Body of pancreas (tissue), 4 donors: ENCODE results near the gene PPP1R1A. TPM values are rescaled to one million over a fixed set of nuclear protein-coding genes. Genes with fewer than 3 reads are reported as not detected.

Experiments used
- ATAC-seq: fragments of 150-250 bp; one replicate; pipeline ENCODE4 v1.9.1; 2016
- DNase-seq, 4 donors: peaks; one replicate each; pipeline ENCODE4 v3.0.0-alpha.2; 2019
- H3K27ac ChIP-seq, 4 donors: fragments of 200-600 bp; sonication (generic); 1 replicate in 3 of 4; 2 replicates in 1 of 4; pipeline versions ENCODE4 v1.5.1 to v1.6.1; 2016 to 2019; ENCODE audit warnings: mild to moderate bottlenecking in 1 of 4, mixed read lengths in 1 of 4, moderate library complexity in 1 of 4
- H3K27me3 ChIP-seq, 2 donors: fragments of 200-600 bp; sonication (generic); one replicate each; pipeline ENCODE4 v1.6.0; 2016; ENCODE audit warnings: mild to moderate bottlenecking in 1 of 2
- H3K36me3 ChIP-seq, 2 donors: fragments of 200-600 bp; sonication (generic); replicated peaks in 1 of 2; 2 replicates each; pipeline ENCODE4 v1.5.1; 2016; ENCODE audit warnings: low read depth in 2 of 2; ENCODE audit not compliant: insufficient read depth in 1 of 2
- H3K4me1 ChIP-seq: fragments of 200-600 bp; sonication (generic); one replicate; pipeline ENCODE4 v1.6.0; 2016
- H3K4me3 ChIP-seq, 2 donors: fragments of 200-600 bp; sonication (generic); 1 replicate in 1 of 2; 2 replicates in 1 of 2; pipeline ENCODE4 v1.5.1; 2016 to 2019
- H3K9me3 ChIP-seq, 3 donors: fragments of 200-600 bp; sonication (generic); 1 replicate in 2 of 3; 2 replicates in 1 of 3; pipeline ENCODE4 v1.5.1; 2016
- POLR2A ChIP-seq, 3 donors: fragments of 450-650 bp; IDR thresholded peaks; one replicate each; pipeline ENCODE4 v1.6.1; 2016; ENCODE audit warnings: antibody characterized with exemption in 3 of 3, mild to moderate bottlenecking in 2 of 3
- WGBS, 2 donors: methylation state at CpG; one replicate each; pipeline ENCODE4 v1.1.5; 2017; 5-methylcytosine and 5-hydroxymethylcytosine counted together
- intact Hi-C: fragments of 100-400 bp; cut with DNase I; formaldehyde crosslinking; loops from one replicate; pipeline ENCODE4 v1.15.1; 2023
- total RNA-seq, 2 donors: library from RNA; depleted of rRNA; stranded (reverse); fragments of >200 nt; gene quantifications; one replicate each; pipeline ENCODE4 v1.1.0, GENCODE V29; 2016
- TF ChIP-seq, protein P1 (sequence below), 7 experiments: fragments of 450-650 bp in 4 of 7; fragments of 200-600 bp in 3 of 7; sonication (generic) in 3 of 7; IDR thresholded peaks; one replicate each; pipeline ENCODE4 v1.5.1; 2016 to 2019; ENCODE audit warnings: antibody characterized with exemption in 7 of 7

The PPP1R1A gene
- total RNA-seq, 2 donors from 2014 or later: 3.6 to 51.4 TPM

DNA sequence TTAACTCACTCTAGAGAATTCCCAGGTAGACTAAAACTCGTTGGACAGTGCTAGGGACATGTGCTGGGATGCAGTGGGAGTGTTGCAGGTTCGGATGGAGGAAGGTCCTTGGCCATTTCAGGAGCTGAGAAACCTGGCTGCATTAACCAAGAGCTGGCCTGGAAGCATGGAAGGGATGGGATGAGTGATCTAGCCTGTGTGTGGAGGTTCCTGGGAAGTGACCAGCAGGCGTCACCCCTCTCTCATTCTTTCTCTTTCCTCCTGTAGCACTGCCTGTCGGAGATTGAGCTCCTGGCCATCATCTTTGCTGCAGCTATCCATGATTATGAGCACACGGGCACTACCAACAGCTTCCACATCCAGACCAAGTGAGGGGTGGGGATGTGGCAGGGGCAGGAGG lies 15.6 kb downstream of the PPP1R1A start:
- TF ChIP-seq POLR2A (IDR thresholded peaks at IDR 0.05): no peak
- TF ChIP-seq, protein P1, sequence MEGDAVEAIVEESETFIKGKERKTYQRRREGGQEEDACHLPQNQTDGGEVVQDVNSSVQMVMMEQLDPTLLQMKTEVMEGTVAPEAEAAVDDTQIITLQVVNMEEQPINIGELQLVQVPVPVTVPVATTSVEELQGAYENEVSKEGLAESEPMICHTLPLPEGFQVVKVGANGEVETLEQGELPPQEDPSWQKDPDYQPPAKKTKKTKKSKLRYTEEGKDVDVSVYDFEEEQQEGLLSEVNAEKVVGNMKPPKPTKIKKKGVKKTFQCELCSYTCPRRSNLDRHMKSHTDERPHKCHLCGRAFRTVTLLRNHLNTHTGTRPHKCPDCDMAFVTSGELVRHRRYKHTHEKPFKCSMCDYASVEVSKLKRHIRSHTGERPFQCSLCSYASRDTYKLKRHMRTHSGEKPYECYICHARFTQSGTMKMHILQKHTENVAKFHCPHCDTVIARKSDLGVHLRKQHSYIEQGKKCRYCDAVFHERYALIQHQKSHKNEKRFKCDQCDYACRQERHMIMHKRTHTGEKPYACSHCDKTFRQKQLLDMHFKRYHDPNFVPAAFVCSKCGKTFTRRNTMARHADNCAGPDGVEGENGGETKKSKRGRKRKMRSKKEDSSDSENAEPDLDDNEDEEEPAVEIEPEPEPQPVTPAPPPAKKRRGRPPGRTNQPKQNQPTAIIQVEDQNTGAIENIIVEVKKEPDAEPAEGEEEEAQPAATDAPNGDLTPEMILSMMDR (IDR thresholded peaks at IDR 0.05): no peak
- H3K27me3 ChIP-seq: no peaks in the 10 kb centered on the region
- WGBS, 2 donors: 43 to 54% methylated on average over 5 of the region's 5 CpGs
- intact Hi-C loops: no loop called here
- no peaks in the 10 kb centered on the region for H3K36me3 ChIP-seq
- DNase-seq (no peak), ATAC-seq (no peak)
- H3K4me1 ChIP-seq: no peaks in the 10 kb centered on the region
- H3K27ac ChIP-seq: no peak overlapping the region
- no peaks in the 10 kb centered on the region for H3K9me3 ChIP-seq
- no peak overlapping the region for H3K4me3 ChIP-seq

DNA sequence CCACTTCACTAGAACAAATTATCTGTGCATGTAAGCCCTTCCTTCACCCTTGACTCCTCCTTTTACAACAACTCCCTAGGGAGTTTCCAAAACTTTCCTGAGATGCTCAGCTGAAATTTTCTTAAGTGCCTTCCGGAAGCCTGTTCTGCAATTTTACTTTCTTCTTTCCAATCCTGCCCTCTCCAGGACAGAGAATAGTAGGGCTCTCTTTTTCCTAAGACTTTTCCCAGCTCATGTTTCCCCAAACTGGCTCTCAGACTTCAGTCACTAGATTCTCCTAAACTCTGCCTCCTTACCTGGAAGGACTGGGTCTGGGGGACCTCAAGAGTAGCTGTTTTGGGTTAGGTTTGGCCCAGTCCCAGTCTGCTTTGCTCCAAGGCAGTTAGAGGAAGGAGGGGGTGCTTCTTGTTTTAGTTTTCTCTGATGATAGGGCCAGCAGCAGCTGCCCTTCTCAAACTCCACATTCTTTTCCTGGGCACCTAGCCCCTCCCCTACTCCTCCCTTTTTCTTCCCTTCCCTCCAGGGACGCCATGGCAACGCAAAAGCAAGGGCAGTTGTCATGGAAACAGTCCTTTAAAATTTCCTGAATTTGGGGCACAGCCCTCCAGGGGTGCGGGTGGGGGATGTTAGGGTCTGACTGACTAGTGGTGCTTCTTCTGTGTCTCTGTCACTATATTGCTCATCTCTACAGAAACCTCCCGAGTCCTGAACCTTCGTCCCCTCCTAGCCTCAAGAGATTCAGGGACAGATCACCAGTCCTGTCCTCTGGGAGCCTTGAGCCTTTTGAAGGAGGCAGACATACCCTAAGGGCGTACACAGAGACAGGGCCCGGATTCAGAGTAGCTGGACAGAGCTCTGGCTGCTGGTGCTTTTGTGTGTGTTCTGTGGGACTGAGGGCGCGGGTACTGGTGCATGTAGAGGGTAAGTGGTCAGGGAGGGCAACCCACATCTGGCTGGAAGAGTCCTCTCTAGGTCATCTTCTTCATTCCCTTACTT lies 17.0 kb downstream of the PPP1R1A start:
- WGBS, 2 donors: 60 to 70% methylated on average over 10 of the region's 10 CpGs
- no peak for ATAC-seq
- no peak for TF ChIP-seq POLR2A (IDR thresholded peaks at IDR 0.05)
- TF ChIP-seq, protein P1 (IDR thresholded peaks at IDR 0.05): no peak
- Histone ChIP-seq H3K4me1 (no peaks in the 10 kb centered on the region), H3K9me3 (no peaks in the 10 kb centered on the region), H3K4me3 (no peak overlapping the region), H3K36me3 (no peaks in the 10 kb centered on the region), H3K27ac (no peak overlapping the region), H3K27me3 (no peaks in the 10 kb centered on the region)
- no peak for DNase-seq
- intact Hi-C loops: no loop called here

DNA sequence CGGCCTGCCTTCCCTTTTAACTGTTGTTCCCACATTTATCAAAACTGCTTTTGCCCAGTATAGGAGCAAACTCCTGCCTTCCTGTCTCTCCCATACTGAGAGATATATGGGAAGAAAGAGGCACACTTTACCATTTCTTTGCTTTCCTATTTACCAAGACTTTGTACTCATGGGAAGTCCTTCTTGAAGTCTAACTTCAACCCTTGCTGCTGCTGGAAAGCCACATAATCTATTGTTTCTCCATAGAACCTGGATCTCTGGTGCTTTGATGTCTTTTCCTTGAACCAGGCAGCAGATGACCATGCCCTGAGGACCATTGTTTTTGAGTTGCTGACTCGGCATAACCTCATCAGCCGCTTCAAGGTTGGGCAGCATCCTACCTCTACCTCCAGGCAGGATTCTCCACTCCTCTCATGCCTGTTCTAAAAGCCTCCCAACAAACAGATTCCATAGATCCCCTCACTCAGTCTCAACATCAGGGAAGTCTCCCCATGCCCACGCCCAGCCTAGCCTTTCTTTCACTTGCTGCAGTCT lies 18.4 kb downstream of the PPP1R1A start:
- 83 to 91% methylated on average over 4 of the region's 4 CpGs for WGBS, 2 donors
- no peaks in the 10 kb centered on the region for H3K36me3 ChIP-seq
- H3K4me3 ChIP-seq: no peak overlapping the region
- H3K9me3 ChIP-seq: no peaks in the 10 kb centered on the region
- no peak overlapping the region for H3K27ac ChIP-seq
- intact Hi-C loops: no loop called here
- no peaks in the 10 kb centered on the region for H3K4me1 ChIP-seq
- H3K27me3 ChIP-seq: no peaks in the 10 kb centered on the region
- DNase-seq (no peak), ATAC-seq (no peak)
- TF ChIP-seq, protein P1 (IDR thresholded peaks at IDR 0.05): no peak
- no peak for TF ChIP-seq POLR2A (IDR thresholded peaks at IDR 0.05)

DNA sequence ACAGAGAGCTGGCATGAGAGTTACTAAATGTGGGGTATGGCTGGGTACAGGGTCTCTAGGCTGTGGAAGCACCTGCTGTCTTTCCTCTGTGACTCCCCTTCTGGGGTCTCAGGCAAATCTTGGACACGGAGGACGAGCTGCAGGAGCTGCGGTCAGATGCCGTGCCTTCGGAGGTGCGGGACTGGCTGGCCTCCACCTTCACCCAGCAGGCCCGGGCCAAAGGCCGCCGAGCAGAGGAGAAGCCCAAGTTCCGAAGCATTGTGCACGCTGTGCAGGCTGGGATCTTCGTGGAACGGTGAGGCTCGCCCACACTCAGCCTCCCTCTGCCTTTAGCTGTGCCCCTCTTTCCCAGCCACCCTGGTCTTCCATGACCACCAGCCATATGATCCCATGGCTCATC lies 19.4 kb downstream of the PPP1R1A start:
- 73 to 78% methylated on average over 14 of the region's 14 CpGs for WGBS, 2 donors
- DNase-seq (no peak), ATAC-seq (no peak)
- H3K27me3 ChIP-seq: no peaks in the 10 kb centered on the region
- no peak overlapping the region for H3K4me3 ChIP-seq
- no peak overlapping the region for H3K27ac ChIP-seq
- H3K36me3 ChIP-seq: no peaks in the 10 kb centered on the region
- no peaks in the 10 kb centered on the region for H3K9me3 ChIP-seq
- no peaks in the 10 kb centered on the region for H3K4me1 ChIP-seq
- TF ChIP-seq, protein P1 (IDR thresholded peaks at IDR 0.05): no peak
- intact Hi-C loops: no loop called here
